Keratinocyte (primary cell): ENCODE measurements around the gene ADAMTSL4. TPM values are rescaled to one million over a fixed set of nuclear protein-coding genes. Genes with fewer than 3 reads are reported as not detected.

ENCODE experiments used
- DNase-seq: peaks from one replicate; pipeline ENCODE4 v3.0.0-alpha.2; 2011; ENCODE audit warnings: low read depth, missing footprints, low spot score
- FAIRE-seq: peaks from 2 replicates; lab custom pipeline; 2011; peaks lifted over from hg19 to GRCh38; lab: Jason Lieb, UNC
- H2AFZ ChIP-seq: 2 replicates; pipeline ENCODE4 v1.6.0; 2012; ENCODE audit warnings: low read length, control low read depth, inconsistent platforms; ENCODE audit not compliant: control insufficient read depth
- H3K27ac ChIP-seq: 2 replicates; pipeline ENCODE4 v1.5.1; 2011; ENCODE audit warnings: low read length; ENCODE audit not compliant: control insufficient read depth, insufficient read depth
- H3K27me3 ChIP-seq: 3 replicates; pipeline ENCODE4 v1.6.0; 2011; ENCODE audit warnings: low read length; ENCODE audit not compliant: control insufficient read depth, insufficient read depth; ENCODE audit errors: extremely low read depth
- H3K36me3 ChIP-seq, 2 experiments: 2 replicates in 1 of 2; 3 replicates in 1 of 2; pipeline ENCODE4 v1.5.1; 2011; ENCODE audit warnings: low read length in 2 of 2, mild to moderate bottlenecking in 1 of 2; ENCODE audit not compliant: control insufficient read depth in 2 of 2, insufficient read depth in 2 of 2; ENCODE audit errors: extremely low read depth in 1 of 2
- H3K4me1 ChIP-seq: 3 replicates; pipeline ENCODE4 v1.5.1; 2011; ENCODE audit warnings: low read length; ENCODE audit not compliant: control insufficient read depth, insufficient read depth; ENCODE audit errors: extremely low read depth
- H3K4me2 ChIP-seq: 3 replicates; pipeline ENCODE4 v1.6.0; 2011; ENCODE audit warnings: low read depth, low read length; ENCODE audit not compliant: control insufficient read depth, insufficient read depth; ENCODE audit errors: extremely low read depth
- H3K4me3 ChIP-seq, 3 experiments: fragments of 200-600 bp in 1 of 3; sonication (generic) in 1 of 3; 2 replicates in 2 of 3; 3 replicates in 1 of 3; pipeline ENCODE4 v1.5.1; 2011 to 2016; ENCODE audit warnings: low read length in 3 of 3, mild to moderate bottlenecking in 3 of 3, control low read depth in 2 of 3, inconsistent platforms in 1 of 3, low read depth in 1 of 3, mixed read lengths in 1 of 3, mixed run types in 1 of 3, moderate library complexity in 1 of 3; ENCODE audit not compliant: control insufficient read depth in 2 of 3, insufficient read depth in 2 of 3; ENCODE audit errors: extremely low read depth in 1 of 3
- H3K79me2 ChIP-seq: 2 replicates; pipeline ENCODE4 v1.6.0; 2012; ENCODE audit warnings: low read length; ENCODE audit not compliant: control insufficient read depth, insufficient read depth
- H3K9ac ChIP-seq: 3 replicates; pipeline ENCODE4 v1.6.0; 2011; ENCODE audit warnings: low read length; ENCODE audit not compliant: control insufficient read depth, insufficient read depth; ENCODE audit errors: extremely low read depth
- H3K9me1 ChIP-seq: 3 replicates; pipeline ENCODE4 v1.6.0; 2011; ENCODE audit warnings: low read length; ENCODE audit not compliant: control insufficient read depth, insufficient read depth; ENCODE audit errors: extremely low read depth
- H3K9me3 ChIP-seq: 2 replicates; pipeline ENCODE4 v1.5.1; 2012; ENCODE audit warnings: low read depth, low read length; ENCODE audit not compliant: control insufficient read depth
- H4K20me1 ChIP-seq: 3 replicates; pipeline ENCODE4 v1.6.0; 2011; ENCODE audit warnings: low read length; ENCODE audit not compliant: control insufficient read depth, insufficient read depth; ENCODE audit errors: extremely low read depth
- EZH2 ChIP-seq: IDR thresholded peaks from one replicate; pipeline ENCODE4 v1.6.1; 2012; ENCODE audit warnings: inconsistent platforms, mild to moderate bottlenecking, low read length, moderate library complexity
- dilution Hi-C: fragments of 300-500 bp; cut with MboI; formaldehyde crosslinking; loops from one replicate; pipeline ENCODE4 v1.7.0; 2020; ENCODE audit warnings: low sequenced_read_pairs; ENCODE audit not compliant: extremely low pct_ligation_motif_present
- polyA plus RNA-seq, 5 experiments: library from polyadenylated mRNA; depleted of rRNA in 3 of 5; stranded (reverse) in 3 of 5; stranded (forward) in 1 of 5; unstranded in 1 of 5; fragments of >200 nt; gene quantifications; 1 replicate in 1 of 5; 2 replicates in 3 of 5; 3 replicates in 1 of 5; pipeline versions ENCODE4 v1.2.1 to v1.2.3, GENCODE V29; 2011 to 2012; ENCODE audit warnings: missing spikeins in 2 of 5, low read depth in 1 of 5, low replicate concordance in 1 of 5
- TF ChIP-seq, protein P1 (sequence below), 3 experiments: IDR thresholded peaks in 1 of 3; conservative IDR thresholded peaks in 1 of 3; optimal IDR thresholded peaks in 1 of 3; 2 replicates in 2 of 3; 3 replicates in 1 of 3; pipeline versions ENCODE3 to v1.5.1; 2011; ENCODE audit warnings: low read length in 3 of 3, mild to moderate bottlenecking in 3 of 3, moderate library complexity in 2 of 3, control low read depth in 1 of 3, inconsistent platforms in 1 of 3; ENCODE audit not compliant: insufficient read depth in 2 of 3; ENCODE audit errors: extremely low read depth in 1 of 3

ADAMTSL4 gene
- polyA plus RNA-seq, 1 donor (not counting 4 experiments of a cell fraction or from before 2014, with no cell fraction given) = 7.0 TPM

DNA sequence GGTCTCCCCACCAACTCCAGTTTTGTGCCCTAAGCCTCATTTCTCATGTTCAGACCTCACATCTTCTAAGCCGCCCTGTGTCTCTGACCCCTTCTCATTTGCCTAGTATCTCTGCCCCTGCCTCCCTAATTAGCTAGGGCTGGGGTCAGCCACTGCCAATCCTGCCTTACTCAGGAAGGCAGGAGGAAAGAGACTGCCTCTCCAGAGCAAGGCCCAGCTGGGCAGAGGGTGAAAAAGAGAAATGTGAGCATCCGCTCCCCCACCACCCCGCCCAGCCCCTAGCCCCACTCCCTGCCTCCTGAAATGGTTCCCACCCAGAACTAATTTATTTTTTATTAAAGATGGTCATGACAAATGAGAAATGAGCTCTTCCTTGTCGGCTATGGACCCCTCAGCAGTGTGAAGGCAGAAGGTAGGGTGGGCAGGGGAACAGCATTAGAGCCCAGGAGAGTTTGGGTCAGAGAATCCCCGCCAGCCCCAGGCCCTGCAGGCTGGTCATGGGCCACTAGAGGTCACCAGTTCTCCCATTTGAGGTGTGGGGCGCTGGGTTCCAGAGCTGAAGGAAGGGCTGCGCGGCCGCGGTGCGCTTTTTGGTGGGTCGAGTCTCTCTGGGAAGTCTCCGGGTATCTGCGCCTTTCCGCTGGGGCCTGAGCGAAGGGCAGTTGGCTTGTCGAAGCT, 11.5 kb downstream of the ADAMTSL4 start:
- FAIRE-seq = no peak
- dilution Hi-C loops = no loop called here

DNA sequence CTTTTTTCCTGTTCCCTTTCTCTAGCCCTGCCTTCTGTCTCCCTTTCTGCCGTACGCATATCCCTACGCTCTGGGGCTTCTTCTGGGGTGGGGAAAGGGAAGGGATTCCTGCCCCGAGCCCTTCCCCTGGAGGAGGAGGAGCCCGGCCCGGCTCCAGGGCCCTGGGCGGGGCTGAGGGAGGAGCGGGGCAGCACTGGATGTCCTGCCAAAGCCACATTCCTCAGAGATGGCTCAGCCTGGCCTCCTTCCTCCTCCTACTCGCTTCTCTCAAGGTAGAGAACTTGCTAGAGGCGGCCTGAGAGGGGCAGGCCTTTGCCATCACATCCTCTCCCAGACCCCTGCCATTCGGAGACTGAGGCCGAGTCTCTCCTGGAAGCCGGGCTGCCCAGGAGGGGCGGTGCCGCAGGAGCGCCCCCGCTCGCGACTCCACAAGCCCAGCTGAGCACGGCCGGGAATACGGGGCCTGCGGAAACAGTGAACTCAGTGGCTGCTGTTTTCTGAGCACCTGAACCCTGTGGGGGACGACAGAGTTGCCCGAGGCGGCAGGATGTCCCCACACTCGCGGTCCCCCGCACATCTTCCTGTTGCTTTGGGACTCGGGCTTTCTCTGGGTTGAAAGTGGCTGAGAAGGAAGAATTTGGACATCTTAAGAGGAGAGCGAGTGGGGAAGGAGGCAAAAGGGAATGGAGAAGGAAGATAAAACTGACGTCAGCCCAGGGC, 12.2 kb downstream of the ADAMTSL4 start:
- peak overlapping the region; percentile 99 for H3K9ac ChIP-seq
- H2AFZ ChIP-seq = peak overlapping the region; percentile 90
- peaks cover 7% of the 10 kb centered on the region for H3K79me2 ChIP-seq
- peak overlapping the region; percentile 43 to 74 (median 69) for H3K4me3 ChIP-seq
- H3K4me1 ChIP-seq = peaks cover 45% of the 10 kb centered on the region
- no peaks in the 10 kb centered on the region for H4K20me1 ChIP-seq
- DNase-seq (peak; percentile 96), FAIRE-seq (peak; percentile 29)
- H3K9me1 ChIP-seq = peaks cover 3% of the 10 kb centered on the region
- peaks cover 0 to 2% of the 10 kb centered on the region in 2 experiments for H3K36me3 ChIP-seq
- no peaks in the 10 kb centered on the region for H3K9me3 ChIP-seq
- TF ChIP-seq EZH2 = no peak
- TF ChIP-seq, protein P1, sequence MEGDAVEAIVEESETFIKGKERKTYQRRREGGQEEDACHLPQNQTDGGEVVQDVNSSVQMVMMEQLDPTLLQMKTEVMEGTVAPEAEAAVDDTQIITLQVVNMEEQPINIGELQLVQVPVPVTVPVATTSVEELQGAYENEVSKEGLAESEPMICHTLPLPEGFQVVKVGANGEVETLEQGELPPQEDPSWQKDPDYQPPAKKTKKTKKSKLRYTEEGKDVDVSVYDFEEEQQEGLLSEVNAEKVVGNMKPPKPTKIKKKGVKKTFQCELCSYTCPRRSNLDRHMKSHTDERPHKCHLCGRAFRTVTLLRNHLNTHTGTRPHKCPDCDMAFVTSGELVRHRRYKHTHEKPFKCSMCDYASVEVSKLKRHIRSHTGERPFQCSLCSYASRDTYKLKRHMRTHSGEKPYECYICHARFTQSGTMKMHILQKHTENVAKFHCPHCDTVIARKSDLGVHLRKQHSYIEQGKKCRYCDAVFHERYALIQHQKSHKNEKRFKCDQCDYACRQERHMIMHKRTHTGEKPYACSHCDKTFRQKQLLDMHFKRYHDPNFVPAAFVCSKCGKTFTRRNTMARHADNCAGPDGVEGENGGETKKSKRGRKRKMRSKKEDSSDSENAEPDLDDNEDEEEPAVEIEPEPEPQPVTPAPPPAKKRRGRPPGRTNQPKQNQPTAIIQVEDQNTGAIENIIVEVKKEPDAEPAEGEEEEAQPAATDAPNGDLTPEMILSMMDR (optimal IDR thresholded peaks at IDR 0.05 in 1 of 3, IDR thresholded peaks at IDR 0.05 in 1 of 3, conservative IDR thresholded peaks at IDR 0.05 in 1 of 3; ENCODE audit: extremely low read depth in 1 of 3, insufficient read depth in 2 of 3, low read length in 3 of 3) = peak in 1 of 3 experiments; percentile 48
- H3K27me3 ChIP-seq = no peaks in the 10 kb centered on the region
- peak overlapping the region; percentile 94 for H3K4me2 ChIP-seq
- dilution Hi-C loops = no loop called here
- H3K27ac ChIP-seq = peak overlapping the region; percentile 99

More for the DNA sequence above, 11.5 kb downstream of the ADAMTSL4 start:
- Histone ChIP-seq H3K9me1 (peaks cover 3% of the 10 kb centered on the region), H3K4me1 (peaks cover 45% of the 10 kb centered on the region), H3K79me2 (peaks cover 4% of the 10 kb centered on the region), H2AFZ (peak overlapping the region; percentile 90), H3K9me3 (no peaks in the 10 kb centered on the region), H3K9ac (peak overlapping the region; percentile 99), H3K4me3 (peak overlapping the region; percentile 43 to 74 (median 69)), H3K27me3 (no peaks in the 10 kb centered on the region), H3K4me2 (peak overlapping the region; percentile 94), H3K27ac (peak overlapping the region; percentile 99), H4K20me1 (no peaks in the 10 kb centered on the region), H3K36me3 (peaks cover 0 to 4% of the 10 kb centered on the region in 2 experiments)
- DNase-seq = no peak
- TF ChIP-seq EZH2 = no peak
- TF ChIP-seq, protein P1 (optimal IDR thresholded peaks at IDR 0.05 in 1 of 3, IDR thresholded peaks at IDR 0.05 in 1 of 3, conservative IDR thresholded peaks at IDR 0.05 in 1 of 3; ENCODE audit: extremely low read depth in 1 of 3, insufficient read depth in 2 of 3, low read length in 3 of 3) = peak; percentile 77 to 84 (median 82)
